ENCODE data around the gene COMMD6.

The COMMD6 gene

GRCh38 chr13:75495938-75496337 is 41.7 kb downstream of the COMMD6 start:
- H2AFZ ChIP-seq (ENCODE audit: low read length) = no peak overlapping the region
- H3K27me3 ChIP-seq (ENCODE audit: insufficient read depth, low read length) = no peaks in the 10 kb centered on the region

GRCh38 chr13:75494491-75494890 is 43.1 kb downstream of the COMMD6 start:
- TF ChIP-seq EZH2 (IDR thresholded peaks at IDR 0.05; ENCODE audit: borderline replicate concordance, low read length) = no peak
- TF ChIP-seq CTCF (IDR thresholded peaks at IDR 0.05; ENCODE audit: low read length) = no peak

More at GRCh38 chr13:75495938-75496337, 41.7 kb downstream of the COMMD6 start:
- no peak overlapping the region for H3K27ac ChIP-seq (ENCODE audit: low read depth, low read length, poor library complexity, severe bottlenecking)
- no peaks in the 10 kb centered on the region for H3K4me1 ChIP-seq (ENCODE audit: insufficient read depth, low read length, severe bottlenecking)
- H3K4me2 ChIP-seq (ENCODE audit: low read length) = no peak overlapping the region
- H4K20me1 ChIP-seq (ENCODE audit: insufficient read depth, low read length) = no peaks in the 10 kb centered on the region
- H3K4me3 ChIP-seq (ENCODE audit: low read depth, low read length, poor library complexity, severe bottlenecking) = no peak overlapping the region
- TF ChIP-seq CTCF (IDR thresholded peaks at IDR 0.05; ENCODE audit: low read length) (no peak), EZH2 (IDR thresholded peaks at IDR 0.05; ENCODE audit: borderline replicate concordance, low read length) (no peak)
- no peaks in the 10 kb centered on the region for H3K9me2 ChIP-seq (ENCODE audit: low read depth, low read length)
- no peak overlapping the region for H3K9ac ChIP-seq (ENCODE audit: low read length)
- H3F3A ChIP-seq (ENCODE audit: insufficient read depth, low read length) = no peaks in the 10 kb centered on the region
- no peaks in the 10 kb centered on the region for H3K36me3 ChIP-seq (ENCODE audit: insufficient read depth, low read length)
- no peaks in the 10 kb centered on the region for H3K9me3 ChIP-seq (ENCODE audit: low read length)
- H3K79me2 ChIP-seq (ENCODE audit: insufficient read depth, low read length) = no peaks in the 10 kb centered on the region

GRCh38 chr13:75493156-75493555 is 44.5 kb downstream of the COMMD6 start:
- H3K9me2 ChIP-seq (ENCODE audit: low read depth, low read length) = no peaks in the 10 kb centered on the region
- no peak overlapping the region for H3K4me3 ChIP-seq (ENCODE audit: low read depth, low read length, poor library complexity, severe bottlenecking)
- H3K4me2 ChIP-seq (ENCODE audit: low read length) = no peak overlapping the region
- H3K9ac ChIP-seq (ENCODE audit: low read length) = no peak overlapping the region
- H3K27me3 ChIP-seq (ENCODE audit: insufficient read depth, low read length) = no peaks in the 10 kb centered on the region
- H3K36me3 ChIP-seq (ENCODE audit: insufficient read depth, low read length) = no peaks in the 10 kb centered on the region
- no peaks in the 10 kb centered on the region for H3F3A ChIP-seq (ENCODE audit: insufficient read depth, low read length)
- H3K9me3 ChIP-seq (ENCODE audit: low read length) = no peaks in the 10 kb centered on the region
- no peak overlapping the region for H2AFZ ChIP-seq (ENCODE audit: low read length)
- H3K27ac ChIP-seq (ENCODE audit: low read depth, low read length, poor library complexity, severe bottlenecking) = no peak overlapping the region
- no peaks in the 10 kb centered on the region for H4K20me1 ChIP-seq (ENCODE audit: insufficient read depth, low read length)
- no peaks in the 10 kb centered on the region for H3K79me2 ChIP-seq (ENCODE audit: insufficient read depth, low read length)
- no peak for TF ChIP-seq CTCF (IDR thresholded peaks at IDR 0.05; ENCODE audit: low read length)
- no peak for TF ChIP-seq EZH2 (IDR thresholded peaks at IDR 0.05; ENCODE audit: borderline replicate concordance, low read length)
- no peaks in the 10 kb centered on the region for H3K4me1 ChIP-seq (ENCODE audit: insufficient read depth, low read length, severe bottlenecking)

More at GRCh38 chr13:75494491-75494890, 43.1 kb downstream of the COMMD6 start:
- Histone ChIP-seq H3K79me2 (ENCODE audit: insufficient read depth, low read length) (no peaks in the 10 kb centered on the region), H3K4me2 (ENCODE audit: low read length) (no peak overlapping the region), H3K9ac (ENCODE audit: low read length) (no peak overlapping the region), H2AFZ (ENCODE audit: low read length) (no peak overlapping the region), H4K20me1 (ENCODE audit: insufficient read depth, low read length) (no peaks in the 10 kb centered on the region), H3K36me3 (ENCODE audit: insufficient read depth, low read length) (no peaks in the 10 kb centered on the region), H3K4me1 (ENCODE audit: insufficient read depth, low read length, severe bottlenecking) (no peaks in the 10 kb centered on the region), H3K27me3 (ENCODE audit: insufficient read depth, low read length) (no peaks in the 10 kb centered on the region), H3K9me2 (ENCODE audit: low read depth, low read length) (no peaks in the 10 kb centered on the region), H3K27ac (ENCODE audit: low read depth, low read length, poor library complexity, severe bottlenecking) (no peak overlapping the region), H3K4me3 (ENCODE audit: low read depth, low read length, poor library complexity, severe bottlenecking) (no peak overlapping the region), H3F3A (ENCODE audit: insufficient read depth, low read length) (no peaks in the 10 kb centered on the region), H3K9me3 (ENCODE audit: low read length) (no peaks in the 10 kb centered on the region)

Data from OCI-LY1 (cell line).